ENCODE measurements around the gene RNF133. TPM values are rescaled to one million over a fixed set of nuclear protein-coding genes. Genes with fewer than 3 reads are reported as not detected.

Gene RNF133
- total and polyA plus RNA-seq, 2 experiments from 2014 or later, result 0.10 to 2.2 TPM

- no peak for DNase-seq (ENCODE audit: low spot score)
- no peak overlapping the region for H2AFZ ChIP-seq
- no peak overlapping the region for H3K4me3 ChIP-seq
- no peaks in the 10 kb centered on the region for H3K79me2 ChIP-seq
- H3K4me1 ChIP-seq (ENCODE audit: insufficient read depth), result no peaks in the 10 kb centered on the region
- H3K27ac ChIP-seq, result no peak overlapping the region
- H3K36me3 ChIP-seq (replicated peaks; ENCODE audit: insufficient read depth, low read depth), result no peaks in the 10 kb centered on the region
- TF ChIP-seq EZH2 (IDR thresholded peaks at IDR 0.05; ENCODE audit: borderline replicate concordance), result no peak
- no peak for TF ChIP-seq EZH2phosphoT487 (IDR thresholded peaks at IDR 0.05; ENCODE audit: low read depth, severe bottlenecking, unreplicated experiment)
- TF ChIP-seq CTCF (IDR thresholded peaks at IDR 0.05; ENCODE audit: poor library complexity), result no peak
- no peaks in the 10 kb centered on the region for H3K9me2 ChIP-seq (replicated peaks; ENCODE audit: insufficient read depth)
- H3K4me2 ChIP-seq, result no peak overlapping the region
- H3K27me3 ChIP-seq, result no peaks in the 10 kb centered on the region
- 83% methylated on average over 2 of the region's 2 CpGs for WGBS (ENCODE audit: low lambda C conversion rate, missing lambda C conversion rate)
- no peaks in the 10 kb centered on the region for H4K20me1 ChIP-seq (ENCODE audit: insufficient read depth, poor library complexity, severe bottlenecking)
- no peaks in the 10 kb centered on the region for H3K9me3 ChIP-seq (ENCODE audit: low read depth)
Observed at GRCh38 chr7:122658856-122659255, 40.1 kb downstream of the RNF133 start.

GRCh38 chr7:122653685-122654084 is 45.2 kb downstream of the RNF133 start:
- Histone ChIP-seq H3K27ac (no peak overlapping the region), H3K4me1 (ENCODE audit: insufficient read depth) (no peaks in the 10 kb centered on the region), H4K20me1 (ENCODE audit: insufficient read depth, poor library complexity, severe bottlenecking) (no peaks in the 10 kb centered on the region), H3K9me3 (ENCODE audit: low read depth) (no peaks in the 10 kb centered on the region), H2AFZ (no peak overlapping the region), H3K27me3 (no peaks in the 10 kb centered on the region), H3K4me3 (no peak overlapping the region), H3K36me3 (replicated peaks; ENCODE audit: insufficient read depth, low read depth) (no peaks in the 10 kb centered on the region), H3K4me2 (no peak overlapping the region), H3K79me2 (no peaks in the 10 kb centered on the region), H3K9me2 (replicated peaks; ENCODE audit: insufficient read depth) (no peaks in the 10 kb centered on the region)
- no peak for DNase-seq (ENCODE audit: low spot score)
- 93% methylated on average over 5 of the region's 5 CpGs for WGBS (ENCODE audit: low lambda C conversion rate, missing lambda C conversion rate)
- TF ChIP-seq EZH2phosphoT487 (IDR thresholded peaks at IDR 0.05; ENCODE audit: low read depth, severe bottlenecking, unreplicated experiment) (no peak), CTCF (IDR thresholded peaks at IDR 0.05; ENCODE audit: poor library complexity) (no peak), EZH2 (IDR thresholded peaks at IDR 0.05; ENCODE audit: borderline replicate concordance) (no peak)

- WGBS (ENCODE audit: low lambda C conversion rate, missing lambda C conversion rate), result 73% methylated on average over 4 of the region's 4 CpGs
- no peak for DNase-seq (ENCODE audit: low spot score)
- no peak overlapping the region for H3K4me2 ChIP-seq
- no peaks in the 10 kb centered on the region for H3K9me2 ChIP-seq (replicated peaks; ENCODE audit: insufficient read depth)
- no peaks in the 10 kb centered on the region for H3K36me3 ChIP-seq (replicated peaks; ENCODE audit: insufficient read depth, low read depth)
- no peaks in the 10 kb centered on the region for H4K20me1 ChIP-seq (ENCODE audit: insufficient read depth, poor library complexity, severe bottlenecking)
- H3K4me3 ChIP-seq, result no peak overlapping the region
- no peaks in the 10 kb centered on the region for H3K79me2 ChIP-seq
- no peaks in the 10 kb centered on the region for H3K9me3 ChIP-seq (ENCODE audit: low read depth)
- H2AFZ ChIP-seq, result no peak overlapping the region
- TF ChIP-seq EZH2 (IDR thresholded peaks at IDR 0.05; ENCODE audit: borderline replicate concordance) (no peak), EZH2phosphoT487 (IDR thresholded peaks at IDR 0.05; ENCODE audit: low read depth, severe bottlenecking, unreplicated experiment) (no peak), CTCF (IDR thresholded peaks at IDR 0.05; ENCODE audit: poor library complexity) (no peak)
- no peaks in the 10 kb centered on the region for H3K4me1 ChIP-seq (ENCODE audit: insufficient read depth)
- no peak overlapping the region for H3K27ac ChIP-seq
- no peaks in the 10 kb centered on the region for H3K27me3 ChIP-seq
Observed at GRCh38 chr7:122652876-122653275, 46.0 kb downstream of the RNF133 start.

GRCh38 chr7:122651451-122651850 is 47.5 kb downstream of the RNF133 start:
- Histone ChIP-seq H3K4me3 (no peak overlapping the region), H3K27ac (no peak overlapping the region), H3K79me2 (no peaks in the 10 kb centered on the region), H3K4me1 (ENCODE audit: insufficient read depth) (no peaks in the 10 kb centered on the region), H2AFZ (no peak overlapping the region), H3K9me3 (ENCODE audit: low read depth) (no peaks in the 10 kb centered on the region), H3K36me3 (replicated peaks; ENCODE audit: insufficient read depth, low read depth) (no peaks in the 10 kb centered on the region), H3K4me2 (no peak overlapping the region), H3K27me3 (no peaks in the 10 kb centered on the region), H4K20me1 (ENCODE audit: insufficient read depth, poor library complexity, severe bottlenecking) (no peaks in the 10 kb centered on the region), H3K9me2 (replicated peaks; ENCODE audit: insufficient read depth) (no peaks in the 10 kb centered on the region)
- WGBS (ENCODE audit: low lambda C conversion rate, missing lambda C conversion rate), result 60% methylated on average over 2 of the region's 2 CpGs
- TF ChIP-seq EZH2phosphoT487 (IDR thresholded peaks at IDR 0.05; ENCODE audit: low read depth, severe bottlenecking, unreplicated experiment) (no peak), EZH2 (IDR thresholded peaks at IDR 0.05; ENCODE audit: borderline replicate concordance) (no peak), CTCF (IDR thresholded peaks at IDR 0.05; ENCODE audit: poor library complexity) (no peak)
- DNase-seq (ENCODE audit: low spot score), result no peak

All from hepatocyte (in vitro differentiated cells).